C4-2B (cell line): ENCODE data around the gene PTPRD.

ENCODE experiments used
- H3K27ac ChIP-seq: fragments of 450-650 bp; 2 replicates; pipeline ENCODE4 v1.5.1; 2017
- ZFX ChIP-seq: fragments of 450-650 bp; IDR thresholded peaks from 2 replicates; pipeline ENCODE4 v1.6.1; 2017
- TF ChIP-seq, protein P1 (sequence below): fragments of 450-650 bp; conservative IDR thresholded peaks from 2 replicates; pipeline ENCODE4 v1.5.1; 2017; ENCODE audit warnings: mild to moderate bottlenecking

The PTPRD gene

DNA sequence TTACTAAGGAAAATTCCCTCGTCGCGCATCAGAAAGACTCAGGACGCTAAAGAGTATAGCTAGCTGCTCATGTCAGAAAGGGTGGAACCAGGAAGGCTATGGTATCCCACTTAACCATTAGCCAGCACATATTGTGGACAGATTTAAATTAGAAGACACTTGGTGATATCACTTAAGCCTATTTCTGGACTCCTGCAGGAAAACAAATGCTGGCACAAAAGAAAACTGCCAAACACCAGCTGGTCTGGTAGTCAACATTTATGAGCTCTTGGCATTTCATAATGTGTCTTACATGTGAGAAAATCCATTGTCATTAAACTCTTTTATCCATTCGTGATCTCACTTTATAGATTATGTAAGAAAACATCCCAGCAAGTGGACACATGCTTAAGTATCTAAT, 377.4 kb downstream of the PTPRD start:
- no peak for TF ChIP-seq ZFX
- TF ChIP-seq, protein P1, sequence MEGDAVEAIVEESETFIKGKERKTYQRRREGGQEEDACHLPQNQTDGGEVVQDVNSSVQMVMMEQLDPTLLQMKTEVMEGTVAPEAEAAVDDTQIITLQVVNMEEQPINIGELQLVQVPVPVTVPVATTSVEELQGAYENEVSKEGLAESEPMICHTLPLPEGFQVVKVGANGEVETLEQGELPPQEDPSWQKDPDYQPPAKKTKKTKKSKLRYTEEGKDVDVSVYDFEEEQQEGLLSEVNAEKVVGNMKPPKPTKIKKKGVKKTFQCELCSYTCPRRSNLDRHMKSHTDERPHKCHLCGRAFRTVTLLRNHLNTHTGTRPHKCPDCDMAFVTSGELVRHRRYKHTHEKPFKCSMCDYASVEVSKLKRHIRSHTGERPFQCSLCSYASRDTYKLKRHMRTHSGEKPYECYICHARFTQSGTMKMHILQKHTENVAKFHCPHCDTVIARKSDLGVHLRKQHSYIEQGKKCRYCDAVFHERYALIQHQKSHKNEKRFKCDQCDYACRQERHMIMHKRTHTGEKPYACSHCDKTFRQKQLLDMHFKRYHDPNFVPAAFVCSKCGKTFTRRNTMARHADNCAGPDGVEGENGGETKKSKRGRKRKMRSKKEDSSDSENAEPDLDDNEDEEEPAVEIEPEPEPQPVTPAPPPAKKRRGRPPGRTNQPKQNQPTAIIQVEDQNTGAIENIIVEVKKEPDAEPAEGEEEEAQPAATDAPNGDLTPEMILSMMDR: no peak
- H3K27ac ChIP-seq: no peak overlapping the region

DNA sequence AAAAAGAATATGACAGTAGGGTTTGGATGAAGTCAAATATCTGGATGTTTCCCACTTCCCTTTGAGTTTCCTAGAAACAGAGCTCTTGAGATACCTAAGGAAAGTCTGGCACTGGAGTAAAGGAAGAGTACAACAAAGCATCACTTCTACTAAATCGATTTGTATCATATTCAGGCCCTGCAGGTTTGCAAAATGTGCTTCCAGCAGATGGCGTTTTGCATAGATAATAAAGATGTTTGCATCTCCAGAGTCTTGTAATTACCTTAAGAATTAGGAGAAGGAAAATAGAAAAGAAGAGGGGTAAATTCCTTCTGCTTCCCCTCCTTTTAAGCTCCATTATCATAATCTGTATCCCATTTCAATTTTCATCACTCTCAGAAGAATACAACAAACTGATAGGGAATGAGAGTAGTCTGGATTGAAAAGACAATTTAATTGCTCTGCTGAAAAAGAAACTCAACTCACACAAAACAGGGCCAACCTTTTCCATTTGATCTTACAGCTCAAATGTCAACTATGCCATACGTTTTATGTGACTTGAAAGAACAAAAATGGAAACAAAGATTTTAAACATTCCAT, 380.4 kb downstream of the PTPRD start:
- no peak for TF ChIP-seq ZFX
- TF ChIP-seq, protein P1: peak; percentile 37
- H3K27ac ChIP-seq: no peak overlapping the region

DNA sequence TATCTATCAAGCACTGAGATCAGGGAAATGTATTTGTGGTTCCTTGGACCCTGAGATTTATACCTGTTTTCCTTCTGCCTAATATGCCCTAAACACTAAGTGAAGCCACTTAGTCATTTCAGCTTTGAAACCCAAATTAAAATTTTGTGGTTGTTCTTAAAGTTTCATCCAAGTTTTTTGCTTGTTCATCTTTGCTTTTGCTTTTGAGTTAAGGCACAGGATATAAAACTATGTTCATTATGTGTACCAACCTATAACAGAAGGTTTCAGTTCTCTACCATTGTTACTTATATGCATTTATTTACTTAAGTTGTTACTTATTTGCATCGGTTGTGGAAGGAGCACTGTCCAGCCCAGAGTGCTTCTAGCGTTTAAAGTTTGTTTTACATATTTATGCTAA, 382.3 kb downstream of the PTPRD start:
- no peak for TF ChIP-seq ZFX
- TF ChIP-seq, protein P1: no peak
- H3K27ac ChIP-seq: no peak overlapping the region

DNA sequence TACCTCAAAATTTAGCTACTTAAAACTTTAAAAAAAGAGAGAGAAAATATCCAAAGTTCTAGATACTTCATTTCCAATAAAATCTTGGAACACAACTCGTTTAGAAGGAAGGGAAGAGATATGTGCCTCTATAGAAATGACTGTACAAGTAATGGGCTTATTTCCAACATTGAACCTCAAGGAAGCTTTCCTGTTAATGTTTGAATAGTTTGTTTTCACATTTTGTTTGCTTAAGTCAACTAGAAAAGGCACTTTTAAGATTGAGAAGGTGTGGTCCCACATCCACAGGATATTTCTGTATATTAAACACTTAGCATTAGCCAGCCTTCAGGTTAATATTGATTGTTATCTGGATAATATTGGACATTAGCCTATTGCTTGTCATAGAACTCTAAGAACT, 384.7 kb downstream of the PTPRD start:
- TF ChIP-seq ZFX: no peak
- TF ChIP-seq, protein P1: no peak
- H3K27ac ChIP-seq: no peak overlapping the region

DNA sequence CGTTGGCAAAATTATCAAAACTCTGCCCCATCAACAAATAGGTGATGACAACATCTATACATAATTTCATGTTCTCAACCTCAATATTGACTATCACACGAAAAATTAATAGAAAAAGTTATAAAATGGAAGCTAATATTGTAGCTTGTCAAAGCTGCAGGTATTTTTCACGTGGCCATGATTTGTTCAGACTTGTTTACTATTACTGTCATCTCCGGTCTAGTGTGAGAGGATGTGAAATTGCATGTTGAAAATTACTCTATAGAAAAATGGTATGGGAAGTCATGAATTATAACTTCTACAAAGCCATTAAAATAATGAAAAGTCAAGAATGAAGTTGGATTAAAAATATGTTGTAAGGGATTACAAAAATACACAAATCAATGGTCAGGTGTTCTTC, 385.8 kb downstream of the PTPRD start:
- H3K27ac ChIP-seq: no peak overlapping the region
- TF ChIP-seq ZFX: no peak
- TF ChIP-seq, protein P1: no peak

DNA sequence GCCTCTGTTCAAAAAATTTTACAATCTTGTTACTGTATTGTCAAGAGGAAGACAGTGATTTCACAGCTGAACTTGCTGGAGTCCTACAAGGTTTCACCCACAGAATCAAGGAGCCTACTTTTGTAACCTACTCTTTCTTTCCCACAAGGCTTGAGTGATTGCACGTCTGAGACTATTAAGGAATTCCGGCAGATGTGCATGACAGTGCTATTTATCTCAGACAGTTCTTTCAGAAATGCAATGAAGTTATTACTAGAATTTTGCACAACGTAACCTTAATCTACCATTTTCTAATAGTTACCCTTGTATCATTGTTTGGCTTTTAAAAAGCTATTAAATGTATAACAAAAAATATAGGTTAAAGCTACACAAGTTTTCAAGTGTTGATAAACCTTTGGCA, 400.1 kb downstream of the PTPRD start:
- H3K27ac ChIP-seq: no peak overlapping the region

DNA sequence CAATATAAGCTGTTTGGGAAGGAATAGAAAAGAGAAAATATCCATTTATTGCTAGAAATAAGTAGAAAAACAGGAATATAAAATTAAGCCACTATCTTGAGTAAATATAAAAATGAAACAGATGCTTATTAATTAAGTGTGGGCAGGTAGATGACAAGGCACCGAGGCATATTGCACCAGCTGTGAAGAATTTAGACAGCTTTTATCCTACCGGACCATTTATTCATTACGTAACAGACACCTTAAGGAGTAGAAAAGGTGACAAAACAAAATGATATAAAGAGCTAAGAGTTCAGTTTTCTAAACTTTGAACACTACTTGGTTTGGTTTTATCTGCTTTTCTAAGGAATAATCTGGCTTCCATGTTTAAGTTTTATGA, 404.1 kb downstream of the PTPRD start:
- H3K27ac ChIP-seq: no peak overlapping the region
- TF ChIP-seq, protein P1: no peak
- no peak for TF ChIP-seq ZFX

More for the DNA sequence above, 400.1 kb downstream of the PTPRD start:
- no peak for TF ChIP-seq ZFX
- TF ChIP-seq, protein P1: no peak
